SK-N-SH (cell line): ENCODE results near the gene RAI2. TPM values are rescaled to one million over a fixed set of nuclear protein-coding genes. Genes with fewer than 3 reads are reported as not detected.

Source experiments
- CTCF ChIA-PET: fragments of 300-600, 350-600 bp; formaldehyde crosslinking; extraction: SDS; loops from one replicate; lab custom pipeline; 2021; lab: Yijun Ruan, JAX
- POLR2A ChIA-PET: fragments of 350-600 bp; sonication (Branson Sonifier 250); formaldehyde crosslinking; extraction: SDS; loops from one replicate; lab custom pipeline; 2020; ENCODE audit warnings: antibody characterized with exemption, inconsistent platforms; lab: Yijun Ruan, JAX
- DNase-seq: peaks from one replicate; pipeline ENCODE4 v3.0.0; 2012
- H2AFZ ChIP-seq: fragments of 200-600 bp; sonication (generic); 2 replicates; pipeline ENCODE4 v1.8.1; 2016; ENCODE audit warnings: antibody characterized with exemption, mild to moderate bottlenecking, low read depth
- H3F3A ChIP-seq: fragments of 200-600 bp; sonication (generic); replicated peaks from 2 replicates; pipeline ENCODE3; 2016; ENCODE audit warnings: antibody characterized with exemption, mild to moderate bottlenecking; ENCODE audit not compliant: insufficient read depth
- H3K27ac ChIP-seq, 2 experiments: fragments of 200-500 bp in 1 of 2; fragments of 200-600 bp in 1 of 2; sonication (Bioruptor generic) in 1 of 2; sonication (generic), shearing (Covaris generic) in 1 of 2; 2 replicates each; pipeline versions ENCODE4 v1.5.1 to v1.6.1; 2014 to 2016; ENCODE audit warnings: low read depth in 2 of 2, inconsistent platforms in 1 of 2, low read length in 1 of 2, mild to moderate bottlenecking in 1 of 2, mixed read lengths in 1 of 2
- H3K27me3 ChIP-seq: fragments of 200-600 bp; sonication (generic), shearing (Covaris generic); 2 replicates; pipeline ENCODE4 v1.6.1; 2016; ENCODE audit warnings: mixed run types; ENCODE audit not compliant: insufficient read depth
- H3K36me3 ChIP-seq, 2 experiments: fragments of 200-500 bp in 1 of 2; fragments of 200-600 bp in 1 of 2; sonication (Bioruptor generic) in 1 of 2; sonication (generic) in 1 of 2; replicated peaks in 1 of 2; 2 replicates each; pipeline versions ENCODE3 to v1.5.1; 2014 to 2016; ENCODE audit warnings: low read length in 1 of 2, mild to moderate bottlenecking in 1 of 2; ENCODE audit not compliant: insufficient read depth in 2 of 2, control insufficient read depth in 1 of 2
- H3K4me1 ChIP-seq, 2 experiments: fragments of 200-500 bp in 1 of 2; fragments of 200-600 bp in 1 of 2; sonication (Bioruptor generic) in 1 of 2; sonication (generic), shearing (Covaris generic) in 1 of 2; 2 replicates each; pipeline versions ENCODE4 v1.5.1 to v1.6.1; 2014 to 2016; ENCODE audit warnings: low read depth in 1 of 2, low read length in 1 of 2, mixed run types in 1 of 2; ENCODE audit not compliant: insufficient read depth in 2 of 2, control insufficient read depth in 1 of 2
- H3K4me2 ChIP-seq: fragments of 200-600 bp; sonication (generic), shearing (Covaris generic); 2 replicates; pipeline ENCODE4 v1.6.1; 2017; ENCODE audit warnings: mixed run types
- H3K4me3 ChIP-seq, 2 experiments: fragments of 200-500 bp in 1 of 2; fragments of 200-600 bp in 1 of 2; sonication (Bioruptor generic) in 1 of 2; sonication (generic), shearing (Covaris generic) in 1 of 2; 2 replicates each; pipeline versions ENCODE4 v1.5.1 to v1.8.1; 2014 to 2016; ENCODE audit warnings: low read depth in 2 of 2, inconsistent platforms in 1 of 2, low read length in 1 of 2, mild to moderate bottlenecking in 1 of 2, mixed read lengths in 1 of 2, moderate library complexity in 1 of 2
- H3K79me2 ChIP-seq: fragments of 200-600 bp; sonication (generic); 2 replicates; pipeline ENCODE4 v1.8.1; 2017; ENCODE audit warnings: mild to moderate bottlenecking; ENCODE audit not compliant: insufficient read depth
- H3K9ac ChIP-seq: fragments of 200-600 bp; sonication (generic); 2 replicates; pipeline ENCODE4 v1.6.1; 2017; ENCODE audit warnings: mixed run types
- H3K9me2 ChIP-seq: fragments of 200-600 bp; sonication (generic); 2 replicates; pipeline ENCODE4 v1.6.1; 2017; ENCODE audit warnings: mixed run types
- H3K9me3 ChIP-seq: fragments of 200-600 bp; sonication (generic); 2 replicates; pipeline ENCODE4 v1.6.1; 2017; ENCODE audit warnings: mixed run types, mild to moderate bottlenecking, moderate library complexity
- H4K20me1 ChIP-seq: fragments of 200-600 bp; sonication (generic); 2 replicates; pipeline ENCODE4 v1.6.1; 2017; ENCODE audit warnings: mild to moderate bottlenecking, mixed run types; ENCODE audit not compliant: insufficient read depth
- CTCF ChIP-seq: fragments of 200-600 bp; sonication (generic); IDR thresholded peaks from 2 replicates; pipeline ENCODE4 v1.6.1; 2017; ENCODE audit warnings: antibody characterized with exemption, mild to moderate bottlenecking, moderate library complexity
- EP300 ChIP-seq, 2 experiments: IDR thresholded peaks; 2 replicates each; pipeline versions ENCODE4 v1.4.0 to v1.6.1; 2012; ENCODE audit warnings: borderline replicate concordance in 1 of 2, low read depth in 1 of 2, low read length in 1 of 2
- EZH2phosphoT487 ChIP-seq: fragments of 200-600 bp; sonication (generic); IDR thresholded peaks from 2 replicates; pipeline ENCODE4 v1.6.1; 2017; ENCODE audit warnings: low read depth, mixed run types, mild to moderate bottlenecking, antibody characterized with exemption, moderate library complexity, borderline replicate concordance
- FOXJ3 ChIP-seq: sonication (generic); formaldehyde crosslinking; IDR thresholded peaks from 2 replicates; pipeline ENCODE4 v1.5.1; 2020; ENCODE audit warnings: mild to moderate bottlenecking, missing genetic modification reagents
- FOXM1 ChIP-seq: IDR thresholded peaks from 2 replicates; pipeline ENCODE4 v1.4.0; 2012; ENCODE audit warnings: low read depth, mild to moderate bottlenecking
- GATA2 ChIP-seq: sonication (generic); formaldehyde crosslinking; IDR thresholded peaks from 2 replicates; pipeline ENCODE4 v1.5.0; 2020; ENCODE audit warnings: mild to moderate bottlenecking, missing genetic modification reagents
- IRF3 ChIP-seq: fragments of 150-350 bp; IDR thresholded peaks from 2 replicates; pipeline ENCODE4 v1.6.1; 2016; ENCODE audit warnings: mild to moderate bottlenecking, low read depth, low read length
- JUND ChIP-seq: IDR thresholded peaks from 2 replicates; pipeline ENCODE4 v1.4.0; 2012
- MAX ChIP-seq: IDR thresholded peaks from 2 replicates; pipeline ENCODE4 v1.4.0; 2012; ENCODE audit warnings: low read depth
- MXI1 ChIP-seq: IDR thresholded peaks from 2 replicates; pipeline ENCODE4 v1.6.1; 2012; ENCODE audit warnings: mild to moderate bottlenecking, low read depth, low read length, improper control_type of control experiment
- NFIC ChIP-seq: IDR thresholded peaks from 2 replicates; pipeline ENCODE4 v1.4.0; 2012; ENCODE audit warnings: borderline replicate concordance
- PBX3 ChIP-seq: IDR thresholded peaks from 2 replicates; pipeline ENCODE4; 2012
- SIN3A ChIP-seq: IDR thresholded peaks from 2 replicates; pipeline ENCODE4 v1.6.1; 2012; ENCODE audit warnings: low read depth, mild to moderate bottlenecking, low read length, moderate library complexity, borderline replicate concordance
- SMC3 ChIP-seq: IDR thresholded peaks from 2 replicates; pipeline ENCODE4 v1.6.1; 2012; ENCODE audit warnings: low read depth, low read length, improper control_type of control experiment
- TAF1 ChIP-seq: IDR thresholded peaks from 2 replicates; pipeline ENCODE4 v1.6.1; 2012; ENCODE audit warnings: low read depth, mild to moderate bottlenecking, low read length, moderate library complexity, borderline replicate concordance
- USF1 ChIP-seq: IDR thresholded peaks from 2 replicates; pipeline ENCODE4 v1.4.0; 2012; ENCODE audit warnings: low read depth, borderline replicate concordance
- ZBTB33 ChIP-seq: IDR thresholded peaks from 2 replicates; pipeline ENCODE4 v1.4.0; 2012; ENCODE audit warnings: low read depth, borderline replicate concordance
- polyA plus RNA-seq, 3 experiments: library from polyadenylated mRNA; depleted of rRNA; stranded (reverse); fragments of >200 nt; gene quantifications; 2 replicates each; pipeline ENCODE4 v1.2.3, GENCODE V29; 2012

The RAI2 gene
- polyA plus RNA-seq, 1 of the 3 experiments (the other 2 are of a cell fraction), result 0.07 TPM

GRCh38 chrX:17876135-17876534 lies 15.0 kb upstream of the RAI2 start:
- POLR2A ChIA-PET, result no interaction called here
- Histone ChIP-seq H3K9me2 (no peaks in the 10 kb centered on the region), H3K4me1 (no peaks in the 10 kb centered on the region), H4K20me1 (no peaks in the 10 kb centered on the region), H3K27me3 (no peaks in the 10 kb centered on the region), H3K36me3 (no peaks in the 10 kb centered on the region), H3K9ac (no peak overlapping the region), H3K79me2 (no peaks in the 10 kb centered on the region), H3K9me3 (no peaks in the 10 kb centered on the region), H3K4me2 (no peak overlapping the region), H3K27ac (no peak overlapping the region), H3F3A (no peaks in the 10 kb centered on the region), H3K4me3 (no peak overlapping the region), H2AFZ (no peak overlapping the region)
- TF ChIP-seq EZH2phosphoT487, result no peak
- TF ChIP-seq SMC3, result no peak
- no peak for TF ChIP-seq JUND
- no peak for TF ChIP-seq USF1
- no peak for TF ChIP-seq CTCF
- no peak for TF ChIP-seq MXI1
- no peak for TF ChIP-seq PBX3
- no peak for TF ChIP-seq ZBTB33
- no peak for TF ChIP-seq NFIC
- TF ChIP-seq FOXM1, result no peak
- TF ChIP-seq TAF1, result no peak
- TF ChIP-seq IRF3, result no peak
- TF ChIP-seq GATA2 (CRISPR knock-in tag), result no peak
- no peak for TF ChIP-seq SIN3A
- no peak for TF ChIP-seq FOXJ3 (CRISPR knock-in tag)
- TF ChIP-seq MAX, result no peak
- TF ChIP-seq EP300 (IDR thresholded peaks at IDR 0.05; ENCODE audit: borderline replicate concordance in 1 of 2, low read depth in 1 of 2, low read length in 1 of 2), result no peak
- DNase-seq, result no peak
- CTCF ChIA-PET, result interaction anchor here (0.8 kb wide), 1 partner anchor 130 kb away, joined by 3 read pairs; no protein-coding TSS in a partner anchor
